Measurements from ENCODE around the gene SH3D21. TPM values are rescaled to one million over a fixed set of nuclear protein-coding genes. Genes with fewer than 3 reads are reported as not detected.

SH3D21 gene
- total and polyA plus RNA-seq, 10 of the 15 experiments (the other 5 are each of a cell fraction or from before 2014, with no cell fraction given) = 0.06 to 5.9 (median 2.4) TPM

DNA sequence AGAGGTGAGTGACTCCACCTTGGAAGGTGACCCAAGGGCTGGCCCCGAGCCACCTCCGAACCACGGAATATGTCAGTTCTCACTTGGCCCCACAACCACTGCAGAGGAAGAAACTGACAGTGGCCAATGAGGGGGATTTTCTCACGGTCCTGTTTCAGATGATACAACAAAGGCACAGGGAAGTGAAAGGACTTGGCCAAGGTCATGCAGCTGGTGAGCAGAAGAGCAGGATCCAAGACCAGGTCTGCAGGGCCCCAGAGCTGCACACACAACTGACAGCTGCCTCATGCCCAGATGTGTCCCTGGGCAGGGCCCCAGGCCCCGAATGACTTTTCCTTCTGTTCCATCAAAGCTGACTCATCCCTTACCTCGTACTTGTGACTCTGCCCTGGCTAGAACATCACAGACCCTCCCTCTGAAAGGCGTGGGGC lies 43.1 kb downstream of the SH3D21 start:
- WGBS (ENCODE audit: insufficient coverage, insufficient replicate concordance, low lambda C conversion rate, missing lambda C conversion rate) = 7% methylated on average over 7 of the region's 7 CpGs
- ChIA-PET CTCF (interaction anchor here (0.5 to 13.5 kb wide), 10 partner anchors 12 to 510 kb away, joined by 3 to 157 read pairs (median 4); partner anchors contain the start of gene STK40), RAD21 (ENCODE audit: unreplicated experiment) (interaction anchor here (1.0 to 2.9 kb wide), 4 partner anchors 19 to 70 kb away, joined by 3 to 17 read pairs (median 10); partner anchors contain the start of gene STK40), POLR2A (interaction anchor here (0.6 to 2.6 kb wide), 9 partner anchors 18 to 206 kb away, joined by 3 to 15 read pairs (median 4); no protein-coding TSS in a partner anchor), SMC1A (ENCODE audit: uncharacterized antibody, unreplicated experiment) (interaction anchor here (1.0 to 3.6 kb wide), 8 partner anchors 10 to 73 kb away, joined by 3 to 24 read pairs (median 6); partner anchors contain the start of gene LSM10)
- H3K27ac ChIP-seq (ENCODE audit: control insufficient read depth, insufficient read depth) = peak overlapping the region; percentile 79
- intact Hi-C loops (cut with micrococcal nuclease; ENCODE audit: unreplicated experiment) (loop anchor here (2.0 kb wide), 1 partner anchor 20 kb away; no protein-coding TSS in a partner anchor), in situ Hi-C loops (cut with MboI) (loop anchor here (5.0 kb wide), 1 partner anchor 73 kb away; no protein-coding TSS in a partner anchor)
- H3K4me3 ChIP-seq = no peak overlapping the region
- peak; percentile 97 for FAIRE-seq
- H3K4me1 ChIP-seq (ENCODE audit: control insufficient read depth, insufficient read depth, low read length) = peaks cover 37% of the 10 kb centered on the region
- BruUV-seq (replicated peaks) = no TSS peak
- H3K9me3 ChIP-seq (replicated peaks; ENCODE audit: control insufficient read depth, insufficient read depth, low read length) = no peaks in the 10 kb centered on the region
- H4K20me1 ChIP-seq (ENCODE audit: control insufficient read depth, insufficient read depth) = no peaks in the 10 kb centered on the region
- ATAC-seq = peak; percentile 97
- no peaks in the 10 kb centered on the region; the same call in 1 of the 2 replicates for H3K79me2 ChIP-seq (ENCODE audit: control insufficient read depth, insufficient read depth, low read length)
- peak; percentile 88 for DNase-seq (ENCODE audit: low read depth, low spot score)
- H3K4me2 ChIP-seq (ENCODE audit: control insufficient read depth, insufficient read depth) = peak overlapping the region; percentile 71
- peak overlapping the region; percentile 28; the same call in 1 of the 2 replicates for H3K9ac ChIP-seq (ENCODE audit: control insufficient read depth, insufficient read depth, low read length)
- peaks cover 13 to 21% of the 10 kb centered on the region in 2 experiments; a peak in 3 of 4 replicates for H3K36me3 ChIP-seq (ENCODE audit: control insufficient read depth in 2 of 2, insufficient read depth in 2 of 2, low read length in 1 of 2)
- H3K27me3 ChIP-seq (replicated peaks in 1 of 2; ENCODE audit: control insufficient read depth in 2 of 2, insufficient read depth in 2 of 2, low read length in 1 of 2) = no peaks in the 10 kb centered on the region
- H2AFZ ChIP-seq (ENCODE audit: control insufficient read depth, low read depth, low read length) = no peak overlapping the region
- TF ChIP-seq TCF12 (IDR thresholded peaks at IDR 0.05; ENCODE audit: low read depth, low read length) (peak; percentile 96), DPF2 (IDR thresholded peaks at IDR 0.05) (0 out of 2 replicates have a peak, but pooled peaks have one; percentile 33), NBN (IDR thresholded peaks at IDR 0.05) (peak; percentile 53; the same call in 1 of the 2 replicates), NR2C1 (IDR thresholded peaks at IDR 0.05) (peak; percentile 28; the same call in 1 of the 2 replicates), ETV6 (conservative IDR thresholded peaks at IDR 0.05 in 1 of 2, IDR thresholded peaks at IDR 0.05 in 1 of 2; ENCODE audit: borderline replicate concordance in 1 of 2, low read depth in 1 of 2) (peak in 1 of 2 experiments; percentile 45; a peak in 1 of 4 replicates), SMAD5 (IDR thresholded peaks at IDR 0.05; ENCODE audit: low read depth) (no peak), TCF3 (IDR thresholded peaks at IDR 0.05; ENCODE audit: borderline replicate concordance, insufficient read depth, low read depth, low read length) (peak; percentile 92), ZNF24 (IDR thresholded peaks at IDR 0.05) (no peak), ZNF207 (IDR thresholded peaks at IDR 0.05; ENCODE audit: borderline replicate concordance) (no peak), KDM1A (IDR thresholded peaks at IDR 0.05; ENCODE audit: borderline replicate concordance) (no peak), TBL1XR1 (IDR thresholded peaks at IDR 0.05; ENCODE audit: low read depth, low read length) (0 out of 2 replicates have a peak, but pooled peaks have one; percentile 60), IRF5 (IDR thresholded peaks at IDR 0.05; ENCODE audit: borderline replicate concordance) (no peak), RCOR1 (conservative IDR thresholded peaks at IDR 0.05; ENCODE audit: low read depth, low read length) (no peak), ZBED1 (IDR thresholded peaks at IDR 0.05; ENCODE audit: borderline replicate concordance) (no peak), SP1 (IDR thresholded peaks at IDR 0.05; ENCODE audit: low read depth, low read length) (peak; percentile 58)
- TF ChIP-seq, protein P1, sequence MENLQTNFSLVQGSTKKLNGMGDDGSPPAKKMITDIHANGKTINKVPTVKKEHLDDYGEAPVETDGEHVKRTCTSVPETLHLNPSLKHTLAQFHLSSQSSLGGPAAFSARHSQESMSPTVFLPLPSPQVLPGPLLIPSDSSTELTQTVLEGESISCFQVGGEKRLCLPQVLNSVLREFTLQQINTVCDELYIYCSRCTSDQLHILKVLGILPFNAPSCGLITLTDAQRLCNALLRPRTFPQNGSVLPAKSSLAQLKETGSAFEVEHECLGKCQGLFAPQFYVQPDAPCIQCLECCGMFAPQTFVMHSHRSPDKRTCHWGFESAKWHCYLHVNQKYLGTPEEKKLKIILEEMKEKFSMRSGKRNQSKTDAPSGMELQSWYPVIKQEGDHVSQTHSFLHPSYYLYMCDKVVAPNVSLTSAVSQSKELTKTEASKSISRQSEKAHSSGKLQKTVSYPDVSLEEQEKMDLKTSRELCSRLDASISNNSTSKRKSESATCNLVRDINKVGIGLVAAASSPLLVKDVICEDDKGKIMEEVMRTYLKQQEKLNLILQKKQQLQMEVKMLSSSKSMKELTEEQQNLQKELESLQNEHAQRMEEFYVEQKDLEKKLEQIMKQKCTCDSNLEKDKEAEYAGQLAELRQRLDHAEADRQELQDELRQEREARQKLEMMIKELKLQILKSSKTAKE (IDR thresholded peaks at IDR 0.05; ENCODE audit: low read depth, poor library complexity, severe bottlenecking) = peak; percentile 45
- TF ChIP-seq, protein P2, sequence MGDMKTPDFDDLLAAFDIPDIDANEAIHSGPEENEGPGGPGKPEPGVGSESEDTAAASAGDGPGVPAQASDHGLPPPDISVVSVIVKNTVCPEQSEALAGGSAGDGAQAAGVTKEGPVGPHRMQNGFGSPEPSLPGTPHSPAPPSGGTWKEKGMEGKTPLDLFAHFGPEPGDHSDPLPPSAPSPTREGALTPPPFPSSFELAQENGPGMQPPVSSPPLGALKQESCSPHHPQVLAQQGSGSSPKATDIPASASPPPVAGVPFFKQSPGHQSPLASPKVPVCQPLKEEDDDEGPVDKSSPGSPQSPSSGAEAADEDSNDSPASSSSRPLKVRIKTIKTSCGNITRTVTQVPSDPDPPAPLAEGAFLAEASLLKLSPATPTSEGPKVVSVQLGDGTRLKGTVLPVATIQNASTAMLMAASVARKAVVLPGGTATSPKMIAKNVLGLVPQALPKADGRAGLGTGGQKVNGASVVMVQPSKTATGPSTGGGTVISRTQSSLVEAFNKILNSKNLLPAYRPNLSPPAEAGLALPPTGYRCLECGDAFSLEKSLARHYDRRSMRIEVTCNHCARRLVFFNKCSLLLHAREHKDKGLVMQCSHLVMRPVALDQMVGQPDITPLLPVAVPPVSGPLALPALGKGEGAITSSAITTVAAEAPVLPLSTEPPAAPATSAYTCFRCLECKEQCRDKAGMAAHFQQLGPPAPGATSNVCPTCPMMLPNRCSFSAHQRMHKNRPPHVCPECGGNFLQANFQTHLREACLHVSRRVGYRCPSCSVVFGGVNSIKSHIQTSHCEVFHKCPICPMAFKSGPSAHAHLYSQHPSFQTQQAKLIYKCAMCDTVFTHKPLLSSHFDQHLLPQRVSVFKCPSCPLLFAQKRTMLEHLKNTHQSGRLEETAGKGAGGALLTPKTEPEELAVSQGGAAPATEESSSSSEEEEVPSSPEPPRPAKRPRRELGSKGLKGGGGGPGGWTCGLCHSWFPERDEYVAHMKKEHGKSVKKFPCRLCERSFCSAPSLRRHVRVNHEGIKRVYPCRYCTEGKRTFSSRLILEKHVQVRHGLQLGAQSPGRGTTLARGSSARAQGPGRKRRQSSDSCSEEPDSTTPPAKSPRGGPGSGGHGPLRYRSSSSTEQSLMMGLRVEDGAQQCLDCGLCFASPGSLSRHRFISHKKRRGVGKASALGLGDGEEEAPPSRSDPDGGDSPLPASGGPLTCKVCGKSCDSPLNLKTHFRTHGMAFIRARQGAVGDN (IDR thresholded peaks at IDR 0.05) = peak; percentile 84
